K562 (cell line): ENCODE measurements around the gene TNP1. TPM values are rescaled to one million over a fixed set of nuclear protein-coding genes. Genes with fewer than 3 reads are reported as not detected.

Experiments
- ATAC-seq: fragments of 200-7000 bp; cut with Tn5 transposase; 3 replicates; pipeline ENCODE4 v1.9.1; 2020; ENCODE audit warnings: moderate library complexity
- BruUV-seq: library from RNA; stranded (reverse); fragments of 400-500 nt; replicated peaks from 2 replicates; lab custom pipeline; 2021; lab: Mats Ljungman, UMichigan
- CTCF ChIA-PET: fragments of 300-600 bp; formaldehyde crosslinking; extraction: SDS; loops from one replicate; lab custom pipeline; 2021; ENCODE audit warnings: low intra/inter-chr PET ratio; lab: Yijun Ruan, JAX
- POLR2A ChIA-PET: fragments of 300-600, 350-650 bp; sonication (Branson Sonifier 250); formaldehyde crosslinking; extraction: SDS; loops from one replicate; lab custom pipeline; 2021; ENCODE audit warnings: antibody characterized with exemption, inconsistent platforms; lab: Yijun Ruan, JAX
- DNase-seq, 4 experiments: peaks; one replicate each; pipeline versions ENCODE4 v3.0.0 to v3.0.0-alpha.2; 2011 to 2018; ENCODE audit warnings: low spot score in 3 of 4, mixed read lengths in 3 of 4; ENCODE audit errors: extremely low read depth in 1 of 4
- FAIRE-seq: peaks from 2 replicates; lab custom pipeline; 2011; peaks lifted over from hg19 to GRCh38; lab: Jason Lieb, UNC
- H2AFZ ChIP-seq: 2 replicates; pipeline ENCODE4 v1.6.0; 2011; ENCODE audit warnings: low read depth, low read length, control low read depth, inconsistent platforms
- H3K27ac ChIP-seq: fragments of 200-600 bp; 3 replicates; pipeline ENCODE4 v1.8.0; 2011; ENCODE audit warnings: low read depth, mild to moderate bottlenecking, control low read depth, inconsistent platforms, low read length, moderate library complexity, mixed read lengths; ENCODE audit errors: extremely low read depth
- H3K27me3 ChIP-seq, 2 experiments: fragments of 300-600 bp in 1 of 2; 2 replicates in 1 of 2; 3 replicates in 1 of 2; pipeline versions ENCODE4 v1.6.0 to v1.8.0; 2011; ENCODE audit warnings: inconsistent platforms in 2 of 2, low read length in 2 of 2, mild to moderate bottlenecking in 1 of 2, mixed read lengths in 1 of 2, moderate library complexity in 1 of 2; ENCODE audit not compliant: control insufficient read depth in 2 of 2, insufficient read depth in 2 of 2
- H3K36me3 ChIP-seq: fragments of 300-600 bp; 3 replicates; pipeline ENCODE4 v1.8.0; 2011; ENCODE audit warnings: mild to moderate bottlenecking, low read length, inconsistent platforms; ENCODE audit not compliant: control insufficient read depth, insufficient read depth
- H3K4me1 ChIP-seq, 2 experiments: fragments of 200-600 bp in 1 of 2; replicated peaks in 1 of 2; 2 replicates in 1 of 2; 3 replicates in 1 of 2; pipeline versions ENCODE4 v1.5.1 to v1.8.0; 2011; ENCODE audit warnings: inconsistent platforms in 2 of 2, low read length in 2 of 2, mild to moderate bottlenecking in 1 of 2, mixed read lengths in 1 of 2, moderate library complexity in 1 of 2; ENCODE audit not compliant: control insufficient read depth in 2 of 2, insufficient read depth in 2 of 2
- H3K4me2 ChIP-seq: 2 replicates; pipeline ENCODE4 v1.6.1; 2011; ENCODE audit warnings: low read length, control low read depth, inconsistent platforms, mixed read lengths; ENCODE audit not compliant: insufficient read depth
- H3K4me3 ChIP-seq: fragments of 200-600 bp; sonication (generic), shearing (Covaris generic); 2 replicates; pipeline ENCODE4 v1.5.1; 2016; ENCODE audit warnings: control low read depth, inconsistent platforms
- H3K79me2 ChIP-seq: fragments of 200-600 bp; 3 replicates; pipeline ENCODE4 v1.8.0; 2011; ENCODE audit warnings: low read length, inconsistent platforms; ENCODE audit not compliant: control insufficient read depth, insufficient read depth
- H3K9ac ChIP-seq, 2 experiments: 2 replicates each; pipeline versions ENCODE4 v1.6.0 to v1.6.1; 2011; ENCODE audit warnings: low read depth in 2 of 2, low read length in 2 of 2, control low read depth in 1 of 2, inconsistent platforms in 1 of 2, mild to moderate bottlenecking in 1 of 2, mixed read lengths in 1 of 2; ENCODE audit not compliant: insufficient read depth in 1 of 2
- H3K9me1 ChIP-seq: one replicate; pipeline ENCODE4 v1.6.0; 2011; ENCODE audit warnings: inconsistent platforms, mild to moderate bottlenecking, low read length, moderate library complexity; ENCODE audit not compliant: control insufficient read depth, insufficient read depth
- H3K9me3 ChIP-seq: replicated peaks from 2 replicates; pipeline ENCODE4 v1.5.1; 2011; ENCODE audit warnings: low read depth, low read length, inconsistent platforms; ENCODE audit not compliant: control insufficient read depth, insufficient read depth
- H4K20me1 ChIP-seq: replicated peaks from 2 replicates; pipeline ENCODE4 v1.6.1; 2011; ENCODE audit warnings: low read length, inconsistent platforms, mixed read lengths; ENCODE audit not compliant: control insufficient read depth, insufficient read depth
- ARID2 ChIP-seq: fragments of 450-650 bp; IDR thresholded peaks from 2 replicates; pipeline ENCODE4 v1.6.1; 2017; ENCODE audit warnings: antibody characterized with exemption, mild to moderate bottlenecking
- FOXA3 ChIP-seq, 2 experiments: fragments of 450-650 bp in 1 of 2; sonication (generic) in 1 of 2; formaldehyde crosslinking; IDR thresholded peaks in 1 of 2; conservative IDR thresholded peaks in 1 of 2; 2 replicates each; pipeline versions ENCODE4 v1.4.0 to v1.8.0; 2020 to 2022; ENCODE audit warnings: mild to moderate bottlenecking in 2 of 2, missing genetic modification reagents in 1 of 2
- FOXP1 ChIP-seq: sonication (generic); formaldehyde crosslinking; IDR thresholded peaks from 2 replicates; pipeline ENCODE4 v1.8.0; 2022; ENCODE audit warnings: mild to moderate bottlenecking, missing genetic modification reagents
- MCM3 ChIP-seq: fragments of 450-650 bp; IDR thresholded peaks from 2 replicates; pipeline ENCODE4 v1.6.1; 2016
- NFE2 ChIP-seq: IDR thresholded peaks from 2 replicates; pipeline ENCODE4 v1.6.1; 2014; ENCODE audit warnings: antibody characterized with exemption, low read depth
- SMAD3 ChIP-seq: fragments of 450-650 bp; formaldehyde crosslinking; conservative IDR thresholded peaks from 2 replicates; pipeline ENCODE4 v1.4.0; 2020; ENCODE audit warnings: mild to moderate bottlenecking
- THAP7 ChIP-seq: fragments of 250-450 bp; sonication (Bioruptor Pico); IDR thresholded peaks from 2 replicates; pipeline ENCODE4 v1.5.0; 2021
- TSC22D4 ChIP-seq: fragments of 450-650 bp; IDR thresholded peaks from 2 replicates; pipeline ENCODE4 v1.6.1; 2016; ENCODE audit warnings: missing genetic modification characterization, missing biosample characterization, control low read depth
- ZFP1 ChIP-seq: fragments of 450-650 bp; formaldehyde crosslinking; IDR thresholded peaks from 2 replicates; pipeline ENCODE4 v1.4.0; 2020; ENCODE audit warnings: mild to moderate bottlenecking, mixed read lengths
- ZNF592 ChIP-seq: fragments of 450-650 bp; IDR thresholded peaks from 2 replicates; pipeline ENCODE4 v1.6.1; 2017; ENCODE audit warnings: antibody characterized with exemption, mild to moderate bottlenecking
- WGBS: fragments of 100-300 bp; shearing (Covaris generic); methylation state at CpG from one replicate; pipeline ENCODE4 v1.1.6; 2016; ENCODE audit warnings: low coverage, mixed read lengths; ENCODE audit not compliant: insufficient coverage; ENCODE audit errors: missing lambda C conversion rate; 5-methylcytosine and 5-hydroxymethylcytosine counted together
- in situ Hi-C: fragments of 300-500 bp; cut with MboI; formaldehyde crosslinking; loops from 4 replicates; pipeline ENCODE4 v1.15.0; 2018; ENCODE audit warnings: inconsistent platforms, mixed read lengths
- intact Hi-C: fragments of 100-400 bp; cut with micrococcal nuclease; formaldehyde crosslinking; loops from 2 replicates; pipeline ENCODE4 v1.14.2; 2022
- polyA plus RNA-seq, 8 experiments: library from polyadenylated mRNA; depleted of rRNA in 4 of 8; stranded (reverse) in 5 of 8; unstranded in 3 of 8; fragments of >200 nt; fragmentation: Nextera tagmentation in 2 of 8; fragmentation: Illumina TruSeq in 1 of 8; extraction: Ambion mirVana in 2 of 8; extraction: Trizol in 1 of 8; gene quantifications; 2 replicates each; pipeline versions ENCODE4 v1.2.1 to v1.2.3, GENCODE V29; 2011 to 2014; ENCODE audit warnings: inconsistent platforms in 1 of 8, missing spikeins in 1 of 8
- total RNA-seq, 7 experiments: library from RNA; depleted of rRNA in 6 of 7; stranded (reverse); fragments of >200 nt in 6 of 7; fragmentation: Illumina TruSeq in 2 of 7; extraction: Trizol in 2 of 7; gene quantifications; 2 replicates each; pipeline versions ENCODE4 v1.2.1 to v1.2.3, GENCODE V29; 2011 to 2021; ENCODE audit warnings: low replicate concordance in 1 of 7
- TF ChIP-seq, protein P1 (sequence below): fragments of 200-800 bp; sonication (Bioruptor generic); IDR thresholded peaks from 2 replicates; pipeline ENCODE4 v1.6.1; 2016; ENCODE audit warnings: missing genetic modification characterization, missing compliant biosample characterization
- TF ChIP-seq, protein P2 (sequence below): sonication (generic); formaldehyde crosslinking; IDR thresholded peaks from 2 replicates; pipeline ENCODE4 v1.8.0; 2022; ENCODE audit warnings: mild to moderate bottlenecking, low read depth, missing genetic modification reagents

The TNP1 gene
- total and polyA plus RNA-seq, 9 of the 15 experiments (the other 6 are each of a cell fraction or from before 2014, with no cell fraction given): not detected

DNA sequence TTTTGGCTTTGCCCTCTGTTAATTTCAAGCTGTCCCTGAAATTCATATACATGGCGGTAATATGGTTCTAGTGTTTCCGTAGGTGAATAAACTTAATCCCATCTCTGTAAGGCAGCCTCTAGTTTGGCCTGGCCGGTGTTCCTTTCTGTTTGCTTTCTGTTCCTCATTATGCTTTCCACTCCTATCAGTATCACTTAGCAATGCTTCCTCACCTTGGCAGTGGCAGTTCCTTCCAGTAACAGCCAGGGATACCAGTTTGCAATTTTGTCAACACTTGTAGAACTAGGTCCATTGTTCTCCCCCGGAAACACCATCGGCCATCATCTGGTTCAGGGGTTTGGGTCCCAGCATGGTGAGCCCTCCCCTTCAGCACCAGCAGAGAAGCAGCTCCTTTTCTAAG, 18.2 kb upstream of the TNP1 start:
- POLR2A ChIA-PET: no interaction called here
- H3K9me1 ChIP-seq: no peaks in the 10 kb centered on the region
- no peaks in the 10 kb centered on the region for H3K9me3 ChIP-seq
- H3K27ac ChIP-seq: no peak overlapping the region
- H3K9ac ChIP-seq: no peak overlapping the region
- in situ Hi-C loops: no loop called here
- CTCF ChIA-PET: no interaction called here
- H3K79me2 ChIP-seq: no peaks in the 10 kb centered on the region
- H3K27me3 ChIP-seq: no peaks in the 10 kb centered on the region
- no peak overlapping the region for H3K4me3 ChIP-seq
- no peak overlapping the region for H3K4me2 ChIP-seq
- FAIRE-seq (no peak), DNase-seq (no peak), ATAC-seq (no peak)
- no TSS peak for BruUV-seq
- peaks cover 27 to 36% of the 10 kb centered on the region in 2 experiments for H3K4me1 ChIP-seq
- H4K20me1 ChIP-seq: no peaks in the 10 kb centered on the region
- intact Hi-C loops: loop anchor here (5.0 to 10.0 kb wide), 2 partner anchors 181 to 287 kb away; partner anchors contain the start of gene IGFBP5
- 85% methylated on average over 5 of the region's 5 CpGs for WGBS
- no peak overlapping the region for H2AFZ ChIP-seq
- H3K36me3 ChIP-seq: no peaks in the 10 kb centered on the region
- TF ChIP-seq NFE2: no peak
- TF ChIP-seq FOXA3 (CRISPR knock-in tag; conservative IDR thresholded peaks at IDR 0.05 in 1 of 2, IDR thresholded peaks at IDR 0.05 in 1 of 2): no peak
- no peak for TF ChIP-seq THAP7 (CRISPR knock-in tag)
- TF ChIP-seq ZNF592: no peak
- no peak for TF ChIP-seq MCM3
- no peak for TF ChIP-seq SMAD3 (CRISPR knock-in tag)
- TF ChIP-seq ARID2: no peak
- TF ChIP-seq, protein P1, sequence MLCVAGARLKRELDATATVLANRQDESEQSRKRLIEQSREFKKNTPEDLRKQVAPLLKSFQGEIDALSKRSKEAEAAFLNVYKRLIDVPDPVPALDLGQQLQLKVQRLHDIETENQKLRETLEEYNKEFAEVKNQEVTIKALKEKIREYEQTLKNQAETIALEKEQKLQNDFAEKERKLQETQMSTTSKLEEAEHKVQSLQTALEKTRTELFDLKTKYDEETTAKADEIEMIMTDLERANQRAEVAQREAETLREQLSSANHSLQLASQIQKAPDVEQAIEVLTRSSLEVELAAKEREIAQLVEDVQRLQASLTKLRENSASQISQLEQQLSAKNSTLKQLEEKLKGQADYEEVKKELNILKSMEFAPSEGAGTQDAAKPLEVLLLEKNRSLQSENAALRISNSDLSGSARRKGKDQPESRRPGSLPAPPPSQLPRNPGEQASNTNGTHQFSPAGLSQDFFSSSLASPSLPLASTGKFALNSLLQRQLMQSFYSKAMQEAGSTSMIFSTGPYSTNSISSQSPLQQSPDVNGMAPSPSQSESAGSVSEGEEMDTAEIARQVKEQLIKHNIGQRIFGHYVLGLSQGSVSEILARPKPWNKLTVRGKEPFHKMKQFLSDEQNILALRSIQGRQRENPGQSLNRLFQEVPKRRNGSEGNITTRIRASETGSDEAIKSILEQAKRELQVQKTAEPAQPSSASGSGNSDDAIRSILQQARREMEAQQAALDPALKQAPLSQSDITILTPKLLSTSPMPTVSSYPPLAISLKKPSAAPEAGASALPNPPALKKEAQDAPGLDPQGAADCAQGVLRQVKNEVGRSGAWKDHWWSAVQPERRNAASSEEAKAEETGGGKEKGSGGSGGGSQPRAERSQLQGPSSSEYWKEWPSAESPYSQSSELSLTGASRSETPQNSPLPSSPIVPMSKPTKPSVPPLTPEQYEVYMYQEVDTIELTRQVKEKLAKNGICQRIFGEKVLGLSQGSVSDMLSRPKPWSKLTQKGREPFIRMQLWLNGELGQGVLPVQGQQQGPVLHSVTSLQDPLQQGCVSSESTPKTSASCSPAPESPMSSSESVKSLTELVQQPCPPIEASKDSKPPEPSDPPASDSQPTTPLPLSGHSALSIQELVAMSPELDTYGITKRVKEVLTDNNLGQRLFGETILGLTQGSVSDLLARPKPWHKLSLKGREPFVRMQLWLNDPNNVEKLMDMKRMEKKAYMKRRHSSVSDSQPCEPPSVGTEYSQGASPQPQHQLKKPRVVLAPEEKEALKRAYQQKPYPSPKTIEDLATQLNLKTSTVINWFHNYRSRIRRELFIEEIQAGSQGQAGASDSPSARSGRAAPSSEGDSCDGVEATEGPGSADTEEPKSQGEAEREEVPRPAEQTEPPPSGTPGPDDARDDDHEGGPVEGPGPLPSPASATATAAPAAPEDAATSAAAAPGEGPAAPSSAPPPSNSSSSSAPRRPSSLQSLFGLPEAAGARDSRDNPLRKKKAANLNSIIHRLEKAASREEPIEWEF (CRISPR knock-in tag): no peak
- TF ChIP-seq ZFP1 (CRISPR knock-in tag): no peak
- TF ChIP-seq, protein P2, sequence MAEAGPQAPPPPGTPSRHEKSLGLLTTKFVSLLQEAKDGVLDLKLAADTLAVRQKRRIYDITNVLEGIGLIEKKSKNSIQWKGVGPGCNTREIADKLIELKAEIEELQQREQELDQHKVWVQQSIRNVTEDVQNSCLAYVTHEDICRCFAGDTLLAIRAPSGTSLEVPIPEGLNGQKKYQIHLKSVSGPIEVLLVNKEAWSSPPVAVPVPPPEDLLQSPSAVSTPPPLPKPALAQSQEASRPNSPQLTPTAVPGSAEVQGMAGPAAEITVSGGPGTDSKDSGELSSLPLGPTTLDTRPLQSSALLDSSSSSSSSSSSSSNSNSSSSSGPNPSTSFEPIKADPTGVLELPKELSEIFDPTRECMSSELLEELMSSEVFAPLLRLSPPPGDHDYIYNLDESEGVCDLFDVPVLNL (CRISPR knock-in tag): no peak
- TF ChIP-seq TSC22D4: no peak
- no peak for TF ChIP-seq FOXP1 (CRISPR knock-in tag)
